22Rv1 (cell line): ENCODE measurements around the gene CLIC5.

ENCODE experiments used
- ZFX ChIP-seq: fragments of 450-650 bp; IDR thresholded peaks from 2 replicates; pipeline ENCODE4 v1.6.1; 2017; ENCODE audit warnings: antibody characterized with exemption, borderline replicate concordance
- TF ChIP-seq, protein P1 (sequence below): fragments of 450-650 bp; IDR thresholded peaks from 2 replicates; pipeline ENCODE4 v1.5.1; 2017; ENCODE audit warnings: mild to moderate bottlenecking

DNA sequence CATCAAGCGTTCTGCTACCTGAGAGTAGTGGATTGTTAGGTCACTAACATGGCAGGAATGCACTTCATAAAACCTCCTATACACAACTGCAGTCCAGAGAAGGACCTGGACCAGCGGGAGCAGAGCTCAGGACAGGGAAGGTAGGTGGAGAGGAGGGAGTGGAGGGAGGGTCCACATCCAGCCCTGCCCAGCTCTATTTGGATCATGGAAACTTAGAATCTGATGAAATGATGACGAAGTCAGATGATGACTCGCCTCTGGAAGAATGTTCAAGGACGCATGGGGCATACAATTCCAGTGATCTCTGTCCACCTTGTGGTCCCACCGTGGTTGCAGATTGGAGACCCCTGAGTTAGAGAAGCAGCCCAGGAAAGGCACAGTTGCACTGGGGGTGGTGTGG lies 68.8 kb downstream of the CLIC5 start:
- TF ChIP-seq, protein P1, sequence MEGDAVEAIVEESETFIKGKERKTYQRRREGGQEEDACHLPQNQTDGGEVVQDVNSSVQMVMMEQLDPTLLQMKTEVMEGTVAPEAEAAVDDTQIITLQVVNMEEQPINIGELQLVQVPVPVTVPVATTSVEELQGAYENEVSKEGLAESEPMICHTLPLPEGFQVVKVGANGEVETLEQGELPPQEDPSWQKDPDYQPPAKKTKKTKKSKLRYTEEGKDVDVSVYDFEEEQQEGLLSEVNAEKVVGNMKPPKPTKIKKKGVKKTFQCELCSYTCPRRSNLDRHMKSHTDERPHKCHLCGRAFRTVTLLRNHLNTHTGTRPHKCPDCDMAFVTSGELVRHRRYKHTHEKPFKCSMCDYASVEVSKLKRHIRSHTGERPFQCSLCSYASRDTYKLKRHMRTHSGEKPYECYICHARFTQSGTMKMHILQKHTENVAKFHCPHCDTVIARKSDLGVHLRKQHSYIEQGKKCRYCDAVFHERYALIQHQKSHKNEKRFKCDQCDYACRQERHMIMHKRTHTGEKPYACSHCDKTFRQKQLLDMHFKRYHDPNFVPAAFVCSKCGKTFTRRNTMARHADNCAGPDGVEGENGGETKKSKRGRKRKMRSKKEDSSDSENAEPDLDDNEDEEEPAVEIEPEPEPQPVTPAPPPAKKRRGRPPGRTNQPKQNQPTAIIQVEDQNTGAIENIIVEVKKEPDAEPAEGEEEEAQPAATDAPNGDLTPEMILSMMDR, result no peak
- no peak for TF ChIP-seq ZFX
